Measurements from ENCODE around the gene MAST4.

DNA sequence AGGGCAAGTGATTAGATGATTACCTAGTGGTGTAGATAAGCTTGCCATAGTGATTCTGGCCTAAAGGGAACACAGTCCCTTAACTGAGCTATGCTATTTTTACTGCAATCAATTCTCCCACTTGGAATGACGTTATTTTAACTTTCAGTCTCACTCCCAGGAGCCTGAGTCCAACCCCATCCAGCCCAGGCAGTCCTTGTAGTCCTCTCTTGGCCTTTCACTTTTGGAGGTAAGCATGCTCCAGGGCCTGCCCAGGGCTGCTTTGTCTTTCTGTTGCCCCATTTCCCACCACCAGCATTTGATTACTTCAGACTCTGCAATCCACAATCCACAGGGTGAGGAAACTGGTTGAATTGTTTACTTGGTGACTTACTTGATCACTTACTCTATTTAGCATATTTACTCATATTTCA is 367.4 kb downstream of the MAST4 start:
- TF ChIP-seq, protein P1, sequence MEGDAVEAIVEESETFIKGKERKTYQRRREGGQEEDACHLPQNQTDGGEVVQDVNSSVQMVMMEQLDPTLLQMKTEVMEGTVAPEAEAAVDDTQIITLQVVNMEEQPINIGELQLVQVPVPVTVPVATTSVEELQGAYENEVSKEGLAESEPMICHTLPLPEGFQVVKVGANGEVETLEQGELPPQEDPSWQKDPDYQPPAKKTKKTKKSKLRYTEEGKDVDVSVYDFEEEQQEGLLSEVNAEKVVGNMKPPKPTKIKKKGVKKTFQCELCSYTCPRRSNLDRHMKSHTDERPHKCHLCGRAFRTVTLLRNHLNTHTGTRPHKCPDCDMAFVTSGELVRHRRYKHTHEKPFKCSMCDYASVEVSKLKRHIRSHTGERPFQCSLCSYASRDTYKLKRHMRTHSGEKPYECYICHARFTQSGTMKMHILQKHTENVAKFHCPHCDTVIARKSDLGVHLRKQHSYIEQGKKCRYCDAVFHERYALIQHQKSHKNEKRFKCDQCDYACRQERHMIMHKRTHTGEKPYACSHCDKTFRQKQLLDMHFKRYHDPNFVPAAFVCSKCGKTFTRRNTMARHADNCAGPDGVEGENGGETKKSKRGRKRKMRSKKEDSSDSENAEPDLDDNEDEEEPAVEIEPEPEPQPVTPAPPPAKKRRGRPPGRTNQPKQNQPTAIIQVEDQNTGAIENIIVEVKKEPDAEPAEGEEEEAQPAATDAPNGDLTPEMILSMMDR (IDR thresholded peaks at IDR 0.05) = no peak
- no peak for TF ChIP-seq POLR2AphosphoS5 (IDR thresholded peaks at IDR 0.05)
